Measurements from ENCODE around the gene PDE6D.
A peak's percentile ranks its signal among the peaks of the same experiment; 100 is the strongest.

PDE6D gene

GRCh38 chr2:231780909-231781797 lies at the start of gene PDE6D:
TSS of gene PDE6D (minus strand) at chr2:231781282. CDS start at chr2:231781114, 168 bp downstream.
- peak; percentile 94 to 95 for DNase-seq (ENCODE audit: low read depth in 2 of 2, low spot score in 1 of 2)

GRCh38 chr2:231821908-231822307 lies 40.8 kb upstream of the PDE6D start:
- DNase-seq (ENCODE audit: low read depth in 2 of 2, low spot score in 1 of 2) = no peak

- no peak for DNase-seq (ENCODE audit: low read depth in 2 of 2, low spot score in 1 of 2)
Observed at GRCh38 chr2:231820786-231821303, 39.8 kb upstream of the PDE6D start.

- DNase-seq (ENCODE audit: low read depth in 2 of 2, low spot score in 1 of 2) = no peak
Observed at GRCh38 chr2:231819447-231820042, 38.5 kb upstream of the PDE6D start.

GRCh38 chr2:231816327-231817026 lies 35.4 kb upstream of the PDE6D start:
- DNase-seq (ENCODE audit: low read depth in 2 of 2, low spot score in 1 of 2) = no peak

- no peak for DNase-seq (ENCODE audit: low read depth in 2 of 2, low spot score in 1 of 2)
Observed at GRCh38 chr2:231810905-231811304, 29.8 kb upstream of the PDE6D start.

GRCh38 chr2:231807020-231807419 lies 25.9 kb upstream of the PDE6D start:
- DNase-seq (ENCODE audit: low read depth in 2 of 2, low spot score in 1 of 2) = no peak

- DNase-seq (ENCODE audit: low read depth in 2 of 2, low spot score in 1 of 2) = no peak
Observed at GRCh38 chr2:231803501-231804138, 22.5 kb upstream of the PDE6D start.

GRCh38 chr2:231800493-231801091 lies 19.5 kb upstream of the PDE6D start:
- DNase-seq (ENCODE audit: low read depth in 2 of 2, low spot score in 1 of 2) = no peak

- no peak for DNase-seq (ENCODE audit: low read depth in 2 of 2, low spot score in 1 of 2)
Observed at GRCh38 chr2:231795525-231796327, 14.6 kb upstream of the PDE6D start.

- no peak for DNase-seq (ENCODE audit: low read depth in 2 of 2, low spot score in 1 of 2)
Observed at GRCh38 chr2:231794383-231794782, 13.3 kb upstream of the PDE6D start.

GRCh38 chr2:231791107-231791506 lies 10.0 kb upstream of the PDE6D start:
- DNase-seq (ENCODE audit: low read depth in 2 of 2, low spot score in 1 of 2) = no peak

- no peak for DNase-seq (ENCODE audit: low read depth in 2 of 2, low spot score in 1 of 2)
Observed at GRCh38 chr2:231786917-231787292, 5.8 kb upstream of the PDE6D start.

- DNase-seq (ENCODE audit: low read depth in 2 of 2, low spot score in 1 of 2) = peak; percentile 56 to 68
Observed at GRCh38 chr2:231786177-231786916, 5.3 kb upstream of the PDE6D start, which contains the start of gene COPS7B. TSS of gene COPS7B (plus strand) at chr2:231786445. CDS start at chr2:231788571, 2,126 bp downstream.

GRCh38 chr2:231785822-231786176 lies 4.7 kb upstream of the PDE6D start:
- DNase-seq (ENCODE audit: low read depth in 2 of 2, low spot score in 1 of 2) = no peak

- DNase-seq (ENCODE audit: low read depth in 2 of 2, low spot score in 1 of 2) = no peak
Observed at GRCh38 chr2:231785413-231785812, 4.3 kb upstream of the PDE6D start.

- no peak for DNase-seq (ENCODE audit: low read depth in 2 of 2, low spot score in 1 of 2)
Observed at GRCh38 chr2:231781798-231782726, 980 bp upstream of the PDE6D start.

Measured in stimulated activated CD8-positive, alpha-beta memory T cell treated with anti-CD3 and anti-CD28 coated beads, Interleukin-4, amount 100 ng/mL, for 1 hour (primary cell).